Stimulated activated CD8-positive, alpha-beta memory T cell treated with anti-CD3 and anti-CD28 coated beads, Interleukin-2, amount 100 ng/mL, for 48 hours (primary cell): ENCODE measurements around the gene TNS3.

ENCODE experiments used
- DNase-seq, 2 donors: peaks; one replicate each; pipeline ENCODE4 v3.0.0-alpha.2; 2020; ENCODE audit warnings: low read depth in 2 of 2

TNS3 gene

GRCh38 chr7:47228386-47229014, 353.4 kb downstream of the TNS3 start:
- no peak for DNase-seq

GRCh38 chr7:47227762-47228177, 354.1 kb downstream of the TNS3 start:
- DNase-seq, result no peak

- no peak for DNase-seq
These were observed 355.2 kb downstream of the TNS3 start for GRCh38 chr7:47226696-47227095.

GRCh38 chr7:47225387-47226131, 356.4 kb downstream of the TNS3 start:
- no peak for DNase-seq
